GM12878 (cell line): Measurements from ENCODE around the gene PTTG2. TPM values are rescaled to one million over a fixed set of nuclear protein-coding genes. Genes with fewer than 3 reads are reported as not detected.

Source experiments
- ATAC-seq: fragments of 200-7000 bp; cut with Tn5 transposase; 3 replicates; pipeline ENCODE4 v1.9.1; 2020; ENCODE audit warnings: mild to moderate bottlenecking, moderate library complexity
- BruUV-seq: library from RNA; stranded (reverse); fragments of 400-500 nt; replicated peaks from 2 replicates; lab custom pipeline; 2021; lab: Mats Ljungman, UMichigan
- CTCF ChIA-PET: fragments of 300-600 bp; sonication (Branson Sonifier 250); formaldehyde crosslinking; extraction: SDS; loops from one replicate; lab custom pipeline; 2021; ENCODE audit warnings: inconsistent platforms; lab: Yijun Ruan, JAX
- POLR2A ChIA-PET: fragments of 350-600 bp; formaldehyde crosslinking; extraction: SDS; loops from one replicate; lab custom pipeline; 2021; ENCODE audit warnings: inconsistent platforms; lab: Charles Lee
- RAD21 ChIA-PET: fragments of 300-600 bp; sonication (Branson Sonifier 250); formaldehyde crosslinking; loops from one replicate; lab custom pipeline; 2023; ENCODE audit warnings: antibody characterized with exemption; ENCODE audit not compliant: unreplicated experiment; lab: Charles Lee
- SMC1A ChIA-PET: fragments of 300-600 bp; sonication (Branson Sonifier 250); formaldehyde crosslinking; loops from one replicate; lab custom pipeline; 2023; ENCODE audit not compliant: unreplicated experiment, uncharacterized antibody; lab: Charles Lee
- DNase-seq: peaks from one replicate; pipeline ENCODE4 v3.0.0-alpha.2; 2011; ENCODE audit warnings: low read depth, low spot score
- FAIRE-seq: peaks from 3 replicates; lab custom pipeline; 2011; peaks lifted over from hg19 to GRCh38; lab: Jason Lieb, UNC
- H2AFZ ChIP-seq: 2 replicates; pipeline ENCODE4 v1.6.0; 2011; ENCODE audit warnings: low read depth, low read length, control low read depth; ENCODE audit not compliant: control insufficient read depth
- H3K27ac ChIP-seq: 2 replicates; pipeline ENCODE4 v1.5.1; 2011; ENCODE audit warnings: control low read depth; ENCODE audit not compliant: control insufficient read depth, insufficient read depth
- H3K27me3 ChIP-seq, 2 experiments: replicated peaks in 1 of 2; 2 replicates each; pipeline versions ENCODE4 v1.6.0 to v1.6.1; 2011; ENCODE audit warnings: low read length in 1 of 2; ENCODE audit not compliant: control insufficient read depth in 2 of 2, insufficient read depth in 2 of 2
- H3K36me3 ChIP-seq, 2 experiments: 2 replicates each; pipeline ENCODE4 v1.5.1; 2011; ENCODE audit warnings: low read length in 1 of 2; ENCODE audit not compliant: control insufficient read depth in 2 of 2, insufficient read depth in 2 of 2
- H3K4me1 ChIP-seq: 2 replicates; pipeline ENCODE4 v1.6.1; 2011; ENCODE audit warnings: mild to moderate bottlenecking, low read length, moderate library complexity, mixed read lengths; ENCODE audit not compliant: control insufficient read depth, insufficient read depth
- H3K4me2 ChIP-seq: 2 replicates; pipeline ENCODE4 v1.6.0; 2011; ENCODE audit warnings: control low read depth; ENCODE audit not compliant: control insufficient read depth, insufficient read depth
- H3K4me3 ChIP-seq: fragments of 200-600 bp; sonication (generic); 2 replicates; pipeline ENCODE4 v1.5.1; 2016
- H3K79me2 ChIP-seq: 2 replicates; pipeline ENCODE4 v1.6.0; 2011; ENCODE audit warnings: low read length; ENCODE audit not compliant: control insufficient read depth, insufficient read depth
- H3K9ac ChIP-seq: 2 replicates; pipeline ENCODE4 v1.8.0; 2011; ENCODE audit warnings: low read length, control low read depth, mixed read lengths; ENCODE audit not compliant: control insufficient read depth, insufficient read depth
- H3K9me3 ChIP-seq: replicated peaks from 3 replicates; pipeline ENCODE4 v1.5.1; 2011; ENCODE audit warnings: mild to moderate bottlenecking, low read length; ENCODE audit not compliant: control insufficient read depth, insufficient read depth
- H4K20me1 ChIP-seq: 2 replicates; pipeline ENCODE4 v1.6.0; 2011; ENCODE audit not compliant: control insufficient read depth, insufficient read depth
- CHD2 ChIP-seq: IDR thresholded peaks from 2 replicates; pipeline ENCODE4 v1.6.1; 2011; ENCODE audit warnings: low read depth, low read length, improper control_type of control experiment, borderline replicate concordance
- CREM ChIP-seq: IDR thresholded peaks from 2 replicates; pipeline ENCODE4 v1.6.1; 2014; ENCODE audit warnings: antibody characterized with exemption, low read depth
- FOXM1 ChIP-seq: IDR thresholded peaks from 2 replicates; pipeline ENCODE4 v1.6.1; 2012; ENCODE audit warnings: low read depth, mild to moderate bottlenecking, inconsistent platforms, low read length, moderate library complexity
- HCFC1 ChIP-seq: fragments of 150-350 bp; IDR thresholded peaks from 2 replicates; pipeline ENCODE4 v1.6.1; 2014; ENCODE audit warnings: low read length
- HDGF ChIP-seq: fragments of 450-650 bp; IDR thresholded peaks from 2 replicates; pipeline ENCODE4 v1.6.1; 2016; ENCODE audit warnings: antibody characterized with exemption
- MAX ChIP-seq: IDR thresholded peaks from 2 replicates; pipeline ENCODE4 v1.6.1; 2012; ENCODE audit warnings: low read depth, low read length, improper control_type of control experiment
- MTA3 ChIP-seq: IDR thresholded peaks from 2 replicates; pipeline ENCODE4 v1.6.1; 2012; ENCODE audit warnings: low read length, inconsistent platforms, borderline replicate concordance
- NBN ChIP-seq: fragments of 450-650 bp; IDR thresholded peaks from 2 replicates; pipeline ENCODE4 v1.6.1; 2016
- POLR2AphosphoS5 ChIP-seq: IDR thresholded peaks from 2 replicates; pipeline ENCODE4 v1.6.1; 2011; ENCODE audit warnings: mild to moderate bottlenecking, low read length, inconsistent platforms
- RAD21 ChIP-seq: IDR thresholded peaks from 2 replicates; pipeline ENCODE4 v1.6.1; 2011; ENCODE audit warnings: mild to moderate bottlenecking, low read depth, low read length, moderate library complexity; ENCODE audit not compliant: insufficient read depth
- SIX5 ChIP-seq: IDR thresholded peaks from 2 replicates; pipeline ENCODE4 v1.6.1; 2011; ENCODE audit warnings: mild to moderate bottlenecking, low read depth, low read length, moderate library complexity; ENCODE audit not compliant: severe bottlenecking
- TCF3 ChIP-seq: IDR thresholded peaks from 2 replicates; pipeline ENCODE4 v1.6.1; 2012; ENCODE audit warnings: low read depth, mild to moderate bottlenecking, low read length, borderline replicate concordance; ENCODE audit not compliant: insufficient read depth
- ZNF207 ChIP-seq: fragments of 450-650 bp; IDR thresholded peaks from 2 replicates; pipeline ENCODE4 v1.6.1; 2014; ENCODE audit warnings: antibody characterized with exemption, mild to moderate bottlenecking, borderline replicate concordance
- WGBS: methylation state at CpG from one replicate; pipeline ENCODE4 v1.1.6; 2016; ENCODE audit warnings: low lambda C conversion rate; ENCODE audit not compliant: insufficient replicate concordance, insufficient coverage; ENCODE audit errors: missing lambda C conversion rate; 5-methylcytosine and 5-hydroxymethylcytosine counted together
- in situ Hi-C: fragments of 300-500 bp; cut with MboI; formaldehyde crosslinking; loops from 9 replicates; pipeline ENCODE4 v1.14.3; 2018; ENCODE audit warnings: mixed read lengths
- intact Hi-C: fragments of 100-400 bp; cut with micrococcal nuclease; formaldehyde crosslinking; loops from one replicate; pipeline ENCODE4 v1.14.2; 2022; ENCODE audit not compliant: unreplicated experiment
- polyA plus RNA-seq, 11 experiments: library from polyadenylated mRNA; depleted of rRNA in 4 of 11; unstranded in 6 of 11; stranded (reverse) in 5 of 11; fragments of >200 nt; fragmentation: Nextera tagmentation in 4 of 11; fragmentation: Illumina TruSeq in 1 of 11; extraction: Ambion mirVana in 4 of 11; extraction: Trizol in 1 of 11; gene quantifications; 1 replicate in 1 of 11; 2 replicates in 10 of 11; pipeline versions ENCODE4 v1.2.1 to v1.2.3, GENCODE V29; 2011 to 2016; ENCODE audit warnings: inconsistent platforms in 2 of 11, missing spikeins in 2 of 11, low read depth in 1 of 11
- total RNA-seq, 4 experiments: library from RNA; depleted of rRNA in 3 of 4; stranded (reverse); fragments of >200 nt in 3 of 4; fragmentation: Illumina TruSeq in 1 of 4; extraction: Trizol in 1 of 4; gene quantifications; 2 replicates each; pipeline versions ENCODE4 v1.2.1 to v1.2.3, GENCODE V29; 2013 to 2021
- TF ChIP-seq, protein P1 (sequence below): fragments of 150-350 bp; IDR thresholded peaks from 2 replicates; pipeline ENCODE4 v1.6.1; 2016; ENCODE audit warnings: low read depth, low read length

Gene PTTG2
- total and polyA plus RNA-seq, 10 of the 15 experiments (the other 5 are each of a cell fraction or from before 2014, with no cell fraction given): 0.09 to 0.54 (median 0.39) TPM; not detected in 4

DNA sequence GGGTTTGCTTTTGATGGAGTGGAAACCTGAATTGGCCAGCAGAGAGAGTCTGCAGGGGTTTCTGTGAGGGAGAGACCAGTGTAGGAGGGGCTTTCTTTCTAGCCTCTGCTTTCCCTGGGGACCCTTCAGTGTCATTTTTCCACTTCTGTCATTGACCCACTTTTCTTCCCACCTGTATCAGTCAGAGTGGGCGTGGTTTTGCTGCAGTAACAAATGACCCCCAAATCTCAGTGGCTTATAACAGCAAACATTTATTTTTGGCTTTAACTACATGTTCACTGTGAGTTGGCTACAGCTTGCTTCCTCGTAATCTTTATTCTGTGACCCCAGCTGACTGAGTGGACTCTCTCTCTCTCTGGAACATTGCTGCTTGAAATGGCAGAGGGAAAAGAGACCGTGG is 25.6 kb upstream of the PTTG2 start:
- in situ Hi-C loops (no loop called here), intact Hi-C loops (no loop called here)
- no peak for ATAC-seq
- CTCF ChIA-PET: interaction anchor here (1.0 kb wide), 1 partner anchor 10 kb away, joined by 4 read pairs; no protein-coding TSS in a partner anchor
- RAD21 ChIA-PET: no interaction called here
- H3K27ac ChIP-seq: no peak overlapping the region
- H4K20me1 ChIP-seq: no peaks in the 10 kb centered on the region
- no peak overlapping the region for H3K4me2 ChIP-seq
- no peaks in the 10 kb centered on the region for H3K79me2 ChIP-seq
- H3K9me3 ChIP-seq: no peaks in the 10 kb centered on the region; the same call in 2 of the 3 replicates
- no peaks in the 10 kb centered on the region; a peak in 2 of 4 replicates for H3K36me3 ChIP-seq
- no peak overlapping the region for H2AFZ ChIP-seq
- no peak for TF ChIP-seq POLR2AphosphoS5
- no peak for TF ChIP-seq FOXM1
- no peak for TF ChIP-seq RAD21
- no peak for TF ChIP-seq MTA3
- no peak for TF ChIP-seq SIX5
- no peak for TF ChIP-seq CREM
- no peak for TF ChIP-seq HCFC1
- no peak for TF ChIP-seq MAX
- TF ChIP-seq TCF3: no peak
- TF ChIP-seq, protein P1, sequence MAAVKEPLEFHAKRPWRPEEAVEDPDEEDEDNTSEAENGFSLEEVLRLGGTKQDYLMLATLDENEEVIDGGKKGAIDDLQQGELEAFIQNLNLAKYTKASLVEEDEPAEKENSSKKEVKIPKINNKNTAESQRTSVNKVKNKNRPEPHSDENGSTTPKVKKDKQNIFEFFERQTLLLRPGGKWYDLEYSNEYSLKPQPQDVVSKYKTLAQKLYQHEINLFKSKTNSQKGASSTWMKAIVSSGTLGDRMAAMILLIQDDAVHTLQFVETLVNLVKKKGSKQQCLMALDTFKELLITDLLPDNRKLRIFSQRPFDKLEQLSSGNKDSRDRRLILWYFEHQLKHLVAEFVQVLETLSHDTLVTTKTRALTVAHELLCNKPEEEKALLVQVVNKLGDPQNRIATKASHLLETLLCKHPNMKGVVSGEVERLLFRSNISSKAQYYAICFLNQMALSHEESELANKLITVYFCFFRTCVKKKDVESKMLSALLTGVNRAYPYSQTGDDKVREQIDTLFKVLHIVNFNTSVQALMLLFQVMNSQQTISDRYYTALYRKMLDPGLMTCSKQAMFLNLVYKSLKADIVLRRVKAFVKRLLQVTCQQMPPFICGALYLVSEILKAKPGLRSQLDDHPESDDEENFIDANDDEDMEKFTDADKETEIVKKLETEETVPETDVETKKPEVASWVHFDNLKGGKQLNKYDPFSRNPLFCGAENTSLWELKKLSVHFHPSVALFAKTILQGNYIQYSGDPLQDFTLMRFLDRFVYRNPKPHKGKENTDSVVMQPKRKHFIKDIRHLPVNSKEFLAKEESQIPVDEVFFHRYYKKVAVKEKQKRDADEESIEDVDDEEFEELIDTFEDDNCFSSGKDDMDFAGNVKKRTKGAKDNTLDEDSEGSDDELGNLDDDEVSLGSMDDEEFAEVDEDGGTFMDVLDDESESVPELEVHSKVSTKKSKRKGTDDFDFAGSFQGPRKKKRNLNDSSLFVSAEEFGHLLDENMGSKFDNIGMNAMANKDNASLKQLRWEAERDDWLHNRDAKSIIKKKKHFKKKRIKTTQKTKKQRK: no peak
- no peak for TF ChIP-seq NBN
- TF ChIP-seq CHD2: no peak
- TF ChIP-seq ZNF207: no peak
- TF ChIP-seq HDGF: no peak
- no peak for DNase-seq
- no peaks in the 10 kb centered on the region for H3K27me3 ChIP-seq
- no peak for FAIRE-seq
- 96% methylated on average over 3 of the region's 3 CpGs for WGBS
- H3K4me1 ChIP-seq: no peaks in the 10 kb centered on the region
- POLR2A ChIA-PET: interaction anchor here (0.8 kb wide), 1 partner anchor 39 kb away, joined by 3 read pairs; no protein-coding TSS in a partner anchor
- no peak overlapping the region for H3K4me3 ChIP-seq
- SMC1A ChIA-PET: no interaction called here
- BruUV-seq: no TSS peak
- no peak overlapping the region for H3K9ac ChIP-seq
